RWPE2 (cell line): ENCODE data around the gene ZNF524.

Source experiments
- ATAC-seq: fragments of 200-7000 bp; cut with Tn5 transposase; 3 replicates; pipeline ENCODE4 v1.9.1; 2021; ENCODE audit warnings: low read depth
- DNase-seq: peaks from one replicate; pipeline ENCODE4 v3.0.0-alpha.2; 2020; ENCODE audit warnings: low spot score
- H3K27ac ChIP-seq: fragments of 450-650 bp; 2 replicates; pipeline ENCODE4 v1.5.1; 2017; ENCODE audit warnings: mild to moderate bottlenecking; ENCODE audit not compliant: poor library complexity, severe bottlenecking
- H3K27me3 ChIP-seq: fragments of 250-450 bp; sonication (Bioruptor Pico); 2 replicates; pipeline ENCODE4 v1.5.1; 2021; ENCODE audit warnings: mild to moderate bottlenecking, moderate library complexity; ENCODE audit not compliant: insufficient read depth, poor library complexity, severe bottlenecking
- H3K36me3 ChIP-seq: fragments of 250-450 bp; sonication (Bioruptor Pico); 2 replicates; pipeline ENCODE4 v1.5.1; 2020; ENCODE audit warnings: low read depth, mild to moderate bottlenecking, moderate library complexity
- H3K4me1 ChIP-seq: fragments of 250-450 bp; sonication (Bioruptor Pico); 2 replicates; pipeline ENCODE4 v1.5.1; 2021; ENCODE audit warnings: mild to moderate bottlenecking, moderate library complexity; ENCODE audit not compliant: insufficient read depth, poor library complexity, severe bottlenecking
- H3K4me3 ChIP-seq: fragments of 250-450 bp; sonication (Bioruptor Pico); 2 replicates; pipeline ENCODE4 v1.5.1; 2021; ENCODE audit warnings: mild to moderate bottlenecking, moderate library complexity; ENCODE audit not compliant: severe bottlenecking
- H3K9me3 ChIP-seq: fragments of 250-450 bp; sonication (Bioruptor Pico); 2 replicates; pipeline ENCODE4 v1.5.1; 2021; ENCODE audit warnings: mild to moderate bottlenecking, moderate library complexity; ENCODE audit not compliant: severe bottlenecking
- CTCF ChIP-seq: fragments of 450-650 bp; IDR thresholded peaks from one replicate; pipeline ENCODE4 v1.5.1; 2017; ENCODE audit warnings: mild to moderate bottlenecking, moderate library complexity; ENCODE audit not compliant: poor library complexity, severe bottlenecking

Gene ZNF524

GRCh38 chr19:55617426-55617825, 17.3 kb downstream of the ZNF524 start:
- DNase-seq (no peak), ATAC-seq (no peak)
- Histone ChIP-seq H3K27me3 (no peaks in the 10 kb centered on the region), H3K4me1 (no peaks in the 10 kb centered on the region), H3K27ac (no peak overlapping the region), H3K4me3 (no peak overlapping the region), H3K9me3 (no peaks in the 10 kb centered on the region), H3K36me3 (peaks cover 17% of the 10 kb centered on the region)
- no peak for TF ChIP-seq CTCF

- no peak overlapping the region for H3K27ac ChIP-seq
- DNase-seq, result no peak
- TF ChIP-seq CTCF, result no peak
- no peaks in the 10 kb centered on the region for H3K9me3 ChIP-seq
- H3K4me3 ChIP-seq, result no peak overlapping the region
- peaks cover 17% of the 10 kb centered on the region for H3K36me3 ChIP-seq
- ATAC-seq, result no peak
- H3K4me1 ChIP-seq, result no peaks in the 10 kb centered on the region
- no peaks in the 10 kb centered on the region for H3K27me3 ChIP-seq
Measured at GRCh38 chr19:55618426-55618825, 18.3 kb downstream of the ZNF524 start.

- no peak overlapping the region for H3K4me3 ChIP-seq
- ATAC-seq, result no peak
- no peaks in the 10 kb centered on the region for H3K27me3 ChIP-seq
- DNase-seq, result no peak
- no peak for TF ChIP-seq CTCF
- no peaks in the 10 kb centered on the region for H3K4me1 ChIP-seq
- no peaks in the 10 kb centered on the region for H3K9me3 ChIP-seq
- H3K27ac ChIP-seq, result no peak overlapping the region
- peaks cover 17% of the 10 kb centered on the region for H3K36me3 ChIP-seq
Measured at GRCh38 chr19:55619286-55619685, 19.2 kb downstream of the ZNF524 start.

GRCh38 chr19:55620410-55621204, 20.5 kb downstream of the ZNF524 start:
- ATAC-seq (no peak), DNase-seq (no peak)
- peaks cover 17% of the 10 kb centered on the region for H3K36me3 ChIP-seq
- no peak overlapping the region for H3K27ac ChIP-seq
- peaks cover 4% of the 10 kb centered on the region for H3K4me1 ChIP-seq
- no peak overlapping the region for H3K4me3 ChIP-seq
- TF ChIP-seq CTCF, result no peak
- no peaks in the 10 kb centered on the region for H3K27me3 ChIP-seq
- H3K9me3 ChIP-seq, result no peaks in the 10 kb centered on the region

GRCh38 chr19:55621205-55621672, 21.2 kb downstream of the ZNF524 start:
- H3K27ac ChIP-seq, result no peak overlapping the region
- H3K9me3 ChIP-seq, result no peaks in the 10 kb centered on the region
- no peaks in the 10 kb centered on the region for H3K27me3 ChIP-seq
- no peak for DNase-seq
- TF ChIP-seq CTCF, result no peak
- peaks cover 13% of the 10 kb centered on the region for H3K36me3 ChIP-seq
- no peak for ATAC-seq
- no peak overlapping the region for H3K4me3 ChIP-seq
- peaks cover 4% of the 10 kb centered on the region for H3K4me1 ChIP-seq
